Measurements from ENCODE around the gene NPR1.
A peak's percentile ranks its signal among the peaks of the same experiment; 100 is the strongest.
"Not testable (repeated sequence)": the region's sequence is repeated elsewhere in the genome, so short reads cannot be mapped to it uniquely, and the experiment has no call there.

Gene NPR1

GRCh38 chr1:153683854-153684253, 5.4 kb downstream of the NPR1 start:
- DNase-seq: no peak

- no peak for DNase-seq
These were observed 6.4 kb downstream of the NPR1 start for GRCh38 chr1:153684892-153685291.

GRCh38 chr1:153685544-153686340, 7.3 kb downstream of the NPR1 start:
- no peak for DNase-seq

- DNase-seq: no peak
These were observed 9.0 kb downstream of the NPR1 start for GRCh38 chr1:153687346-153688125.

- no peak for DNase-seq
These were observed 9.8 kb downstream of the NPR1 start for GRCh38 chr1:153688276-153688675.

GRCh38 chr1:153688736-153689328, 10.3 kb downstream of the NPR1 start:
- no peak for DNase-seq

GRCh38 chr1:153693466-153693865, 15.0 kb downstream of the NPR1 start:
- no peak for DNase-seq

- DNase-seq: no peak
These were observed 18.3 kb downstream of the NPR1 start for GRCh38 chr1:153696741-153697140.

- no peak for DNase-seq
These were observed 18.9 kb downstream of the NPR1 start for GRCh38 chr1:153697191-153698019.

GRCh38 chr1:153698020-153698922, 19.8 kb downstream of the NPR1 start:
- DNase-seq: no peak

GRCh38 chr1:153698923-153699714, 20.6 kb downstream of the NPR1 start:
- DNase-seq: no peak

- DNase-seq: no peak
These were observed 21.3 kb downstream of the NPR1 start for GRCh38 chr1:153699768-153700167.

GRCh38 chr1:153705484-153705883, 27.0 kb downstream of the NPR1 start:
- no peak for DNase-seq

GRCh38 chr1:153711026-153711425, 32.5 kb downstream of the NPR1 start:
- DNase-seq: no peak

GRCh38 chr1:153716211-153716610, 37.7 kb downstream of the NPR1 start:
- not testable (repeated sequence) for DNase-seq

- no peak for DNase-seq
These were observed 38.8 kb downstream of the NPR1 start for GRCh38 chr1:153717330-153717729.

- no peak for DNase-seq
These were observed 45.2 kb downstream of the NPR1 start for GRCh38 chr1:153723687-153724086.

GRCh38 chr1:153724634-153725033, 46.1 kb downstream of the NPR1 start:
- not testable (repeated sequence) for DNase-seq

- peak; percentile 100 for DNase-seq
These were observed 49.2 kb downstream of the NPR1 start, which contains the start of gene INTS3 for GRCh38 chr1:153727463-153728304. TSS of gene INTS3 (plus strand) at chr1:153728050. CDS start at chr1:153728635, 585 bp downstream.

Measured in GDM1 (cell line).